ENCODE data around the gene C2orf72. TPM values are rescaled to one million over a fixed set of nuclear protein-coding genes. Genes with fewer than 3 reads are reported as not detected.
"Not testable (repeated sequence)": the region's sequence is repeated elsewhere in the genome, so short reads cannot be mapped to it uniquely, and the experiment has no call there.

The C2orf72 gene
- polyA plus RNA-seq, 3 donors = 3.1 to 4.2 (median 3.2) TPM

GRCh38 chr2:231012463-231012862, 24.9 kb upstream of the C2orf72 start:
- DNase-seq (ENCODE audit: low read depth in 3 of 3, low spot score in 2 of 3) = no peak

GRCh38 chr2:231013820-231014219, 23.5 kb upstream of the C2orf72 start:
- no peak for DNase-seq (ENCODE audit: low read depth in 3 of 3, low spot score in 2 of 3)

- DNase-seq (ENCODE audit: low read depth in 3 of 3, low spot score in 2 of 3) = no peak
Measured at GRCh38 chr2:231015478-231015877, 21.8 kb upstream of the C2orf72 start.

- no peak for DNase-seq (ENCODE audit: low read depth in 3 of 3, low spot score in 2 of 3)
Measured at GRCh38 chr2:231015926-231016325, 21.4 kb upstream of the C2orf72 start.

GRCh38 chr2:231016566-231017230, 20.6 kb upstream of the C2orf72 start:
- no peak for DNase-seq (ENCODE audit: low read depth in 3 of 3, low spot score in 2 of 3)

- DNase-seq (ENCODE audit: low read depth in 3 of 3, low spot score in 2 of 3) = no peak
Measured at GRCh38 chr2:231017231-231017598, 20.1 kb upstream of the C2orf72 start.

- DNase-seq (ENCODE audit: low read depth in 3 of 3, low spot score in 2 of 3) = no peak
Measured at GRCh38 chr2:231018184-231018583, 19.1 kb upstream of the C2orf72 start.

GRCh38 chr2:231025059-231025458, 12.3 kb upstream of the C2orf72 start:
- not testable (repeated sequence) for DNase-seq (ENCODE audit: low read depth in 3 of 3, low spot score in 2 of 3)

- no peak for DNase-seq (ENCODE audit: low read depth in 3 of 3, low spot score in 2 of 3)
Measured at GRCh38 chr2:231028889-231029288, 8.4 kb upstream of the C2orf72 start.

GRCh38 chr2:231029563-231029962, 7.8 kb upstream of the C2orf72 start:
- DNase-seq (ENCODE audit: low read depth in 3 of 3, low spot score in 2 of 3) = no peak

- DNase-seq (ENCODE audit: low read depth in 3 of 3, low spot score in 2 of 3) = no peak
Measured at GRCh38 chr2:231030725-231031124, 6.6 kb upstream of the C2orf72 start.

GRCh38 chr2:231032575-231033140, 4.7 kb upstream of the C2orf72 start:
- no peak for DNase-seq (ENCODE audit: low read depth in 3 of 3, low spot score in 2 of 3)

- no peak for DNase-seq (ENCODE audit: low read depth in 3 of 3, low spot score in 2 of 3)
Measured at GRCh38 chr2:231033147-231034132, 3.9 kb upstream of the C2orf72 start.

GRCh38 chr2:231034291-231034882, 2.9 kb upstream of the C2orf72 start:
- DNase-seq (ENCODE audit: low read depth in 3 of 3, low spot score in 2 of 3) = no peak

GRCh38 chr2:231036131-231036530, 1.2 kb upstream of the C2orf72 start:
- DNase-seq (ENCODE audit: low read depth in 3 of 3, low spot score in 2 of 3) = no peak

- DNase-seq (ENCODE audit: low read depth in 3 of 3, low spot score in 2 of 3) = no peak
Measured at GRCh38 chr2:231036578-231037106, 681 bp upstream of the C2orf72 start.

GRCh38 chr2:231037731-231038482, 584 bp downstream of the C2orf72 start:
- no peak for DNase-seq (ENCODE audit: low read depth in 3 of 3, low spot score in 2 of 3)

- DNase-seq (ENCODE audit: low read depth in 3 of 3, low spot score in 2 of 3) = no peak
Measured at GRCh38 chr2:231038483-231039293, 1.4 kb downstream of the C2orf72 start.

- DNase-seq (ENCODE audit: low read depth in 3 of 3, low spot score in 2 of 3) = no peak
Measured at GRCh38 chr2:231039294-231039664, 2.0 kb downstream of the C2orf72 start.

Measured in right renal cortex interstitium (tissue), 3 donors.